PC-9 (cell line): ENCODE results near the gene LRRC8C. TPM values are rescaled to one million over a fixed set of nuclear protein-coding genes. Genes with fewer than 3 reads are reported as not detected.

ENCODE experiments used
- Bru-seq: library from RNA; stranded (reverse); fragments of 400-500 nt; gene quantifications from one replicate; lab custom pipeline; 2021; lab: Mats Ljungman, UMichigan
- BruChase-seq, 2 experiments: library from RNA; stranded (reverse); fragments of 400-500 nt; gene quantifications; one replicate each; lab custom pipeline; 2021; lab: Mats Ljungman, UMichigan
- BruUV-seq: library from RNA; stranded (reverse); fragments of 400-500 nt; replicated peaks from 2 replicates; lab custom pipeline; 2021; lab: Mats Ljungman, UMichigan
- CTCF ChIA-PET: fragments of 300-600 bp; sonication (Branson Sonifier 250); formaldehyde crosslinking; loops from one replicate; lab custom pipeline; 2022; ENCODE audit warnings: antibody characterized with exemption; lab: Charles Lee
- POLR2A ChIA-PET: fragments of 300-600 bp; sonication (Branson Sonifier 250); formaldehyde crosslinking; loops from one replicate; lab custom pipeline; 2022; ENCODE audit warnings: antibody characterized with exemption; ENCODE audit not compliant: unreplicated experiment; lab: Charles Lee
- DNase-seq, 2 experiments: peaks; one replicate each; pipeline versions ENCODE4 v3.0.0 to v3.0.0-alpha.2; 2015 to 2022; ENCODE audit warnings: mixed read lengths in 1 of 2
- H2AFZ ChIP-seq: fragments of 200-600 bp; sonication (generic); 2 replicates; pipeline ENCODE4 v1.8.1; 2017; ENCODE audit warnings: antibody characterized with exemption
- H3F3A ChIP-seq: fragments of 200-600 bp; sonication (generic); 2 replicates; pipeline ENCODE4 v1.8.1; 2017; ENCODE audit warnings: antibody characterized with exemption, mild to moderate bottlenecking, low read depth; ENCODE audit not compliant: insufficient read depth
- H3K27ac ChIP-seq: fragments of 200-600 bp; sonication (generic); 2 replicates; pipeline ENCODE4 v1.6.1; 2016; ENCODE audit warnings: mixed run types
- H3K27me3 ChIP-seq: fragments of 200-600 bp; sonication (generic); 2 replicates; pipeline ENCODE4 v1.6.1; 2016; ENCODE audit warnings: low read depth, mixed run types; ENCODE audit not compliant: insufficient read depth
- H3K36me3 ChIP-seq: fragments of 200-600 bp; sonication (generic); 2 replicates; pipeline ENCODE4 v1.6.1; 2016; ENCODE audit warnings: low read depth, mixed run types
- H3K4me1 ChIP-seq: fragments of 200-600 bp; sonication (generic); replicated peaks from 2 replicates; pipeline ENCODE4 v1.6.1; 2016; ENCODE audit warnings: mixed run types; ENCODE audit not compliant: insufficient read depth
- H3K4me2 ChIP-seq: fragments of 200-600 bp; sonication (generic); 2 replicates; pipeline ENCODE4 v1.6.1; 2017; ENCODE audit warnings: mixed run types
- H3K4me3 ChIP-seq: fragments of 200-600 bp; sonication (generic); 2 replicates; pipeline ENCODE4 v1.6.1; 2016; ENCODE audit warnings: mixed run types
- H3K79me2 ChIP-seq: fragments of 200-600 bp; sonication (generic); 2 replicates; pipeline ENCODE4 v1.6.1; 2017; ENCODE audit warnings: low read depth, mixed run types
- H3K9me2 ChIP-seq: fragments of 200-600 bp; sonication (generic); 2 replicates; pipeline ENCODE4 v1.8.1; 2017; ENCODE audit warnings: mild to moderate bottlenecking; ENCODE audit not compliant: insufficient read depth
- H3K9me3 ChIP-seq: fragments of 200-600 bp; sonication (generic); 2 replicates; pipeline ENCODE4 v1.8.1; 2016; ENCODE audit warnings: low read depth; ENCODE audit not compliant: insufficient read depth
- H4K20me1 ChIP-seq: fragments of 200-600 bp; sonication (generic); 2 replicates; pipeline ENCODE4 v1.8.1; 2017; ENCODE audit not compliant: insufficient read depth
- CTCF ChIP-seq: fragments of 200-600 bp; sonication (generic); conservative IDR thresholded peaks from 2 replicates; pipeline ENCODE4 v1.6.1; 2017; ENCODE audit warnings: mixed run types, antibody characterized with exemption, mild to moderate bottlenecking, moderate library complexity
- EZH2 ChIP-seq: fragments of 200-600 bp; sonication (generic); IDR thresholded peaks from 2 replicates; pipeline ENCODE4 v1.8.0; 2017; ENCODE audit warnings: antibody characterized with exemption, low read depth
- intact Hi-C: fragments of 100-400 bp; cut with micrococcal nuclease; formaldehyde crosslinking; loops from one replicate; pipeline ENCODE4 v1.10.0; 2022; ENCODE audit not compliant: unreplicated experiment
- long read RNA-seq: library from polyadenylated mRNA; stranded (forward); transcript quantifications from one replicate; pipeline ENCODE4 v2.0.0, GENCODE V29; 2022
- total RNA-seq: library from RNA; stranded (reverse); gene quantifications from 2 replicates; pipeline ENCODE4 v1.2.3, GENCODE V29; 2021

The LRRC8C gene
- total RNA-seq = 2.0 and 2.2 TPM in 2 replicates
- percentile 63 among the genes with signal in this experiment for Bru-seq, nascent RNA
- BruChase-seq, experiment 1, labeled RNA remaining after a 2-hour chase = percentile 69 among the genes with signal in this experiment
- percentile 88 among the genes with signal in this experiment for BruChase-seq, experiment 2, labeled RNA remaining after a 6-hour chase
- long read RNA-seq, full-length matches to known transcripts = 4 of 5 reads
- long read RNA-seq, partial matches to known transcripts = 0 of 5 reads
- long read RNA-seq, other reads (novel, unspliced or antisense) = 1 of 5 reads

DNA sequence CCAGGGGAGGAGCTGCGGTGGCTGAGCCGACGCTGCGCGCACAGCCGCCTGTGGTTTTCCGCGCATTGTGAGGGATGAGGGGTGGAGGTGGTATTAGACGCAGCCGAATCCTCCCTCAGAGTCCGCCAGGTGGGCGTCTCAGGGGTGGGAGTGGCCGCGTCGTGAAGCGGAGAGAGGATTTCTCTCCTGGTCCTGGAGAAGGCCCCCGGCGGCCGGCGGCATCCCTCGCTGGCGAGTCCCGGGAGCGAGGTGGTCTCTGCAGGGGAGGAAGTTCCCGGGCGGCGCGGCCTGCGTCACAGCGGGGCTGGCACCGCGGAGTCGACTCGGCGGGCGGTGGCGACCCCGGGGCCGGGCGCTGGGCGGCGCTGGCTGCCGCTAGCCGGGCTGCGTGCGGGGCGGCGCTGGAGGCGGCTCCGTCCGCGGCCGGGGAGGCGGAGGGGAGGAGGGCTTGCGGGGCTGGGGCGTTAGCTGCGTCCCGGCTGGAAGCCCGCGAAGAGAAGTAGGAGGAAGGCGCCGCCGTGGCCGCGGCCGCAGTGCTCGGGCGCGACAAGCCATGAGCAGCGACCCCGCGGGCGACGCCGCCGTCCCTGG is at the start of gene LRRC8C:
TSS of gene LRRC8C (plus strand) at position 464 of the 591 bp plus-strand sequence. CDS start 53,354 bp downstream, outside the sequence.
- H3K9me2 ChIP-seq = no peaks in the 10 kb centered on the region
- intact Hi-C loops = loop anchor here (2.0 to 10.0 kb wide), 2 partner anchors 130 to 362 kb away; partner anchors contain the start of gene ZNF326
- DNase-seq = peak in 1 of 2 experiments; percentile 81
- no peaks in the 10 kb centered on the region for H4K20me1 ChIP-seq
- TF ChIP-seq EZH2 = no peak
- TF ChIP-seq CTCF = no peak; the same call in 1 of the 2 replicates
- peaks cover 37% of the 10 kb centered on the region for H3K4me1 ChIP-seq
- peak within 1 kb of the TSS; percentile 91 for H2AFZ ChIP-seq
- no peaks in the 10 kb centered on the region for H3K9me3 ChIP-seq
- no peak within 1 kb of the TSS for H3K27ac ChIP-seq
- BruUV-seq = no TSS peak
- H3K79me2 ChIP-seq = peaks cover 16% of the 10 kb centered on the region; the same call in 1 of the 2 replicates
- peaks cover 21% of the 10 kb centered on the region for H3F3A ChIP-seq
- no peaks in the 10 kb centered on the region for H3K27me3 ChIP-seq
- ChIA-PET CTCF (no interaction called here), POLR2A (no interaction called here)
- peak within 1 kb of the TSS; percentile 77 for H3K4me2 ChIP-seq
- no peaks in the 10 kb centered on the region for H3K36me3 ChIP-seq
- H3K4me3 ChIP-seq = peak within 1 kb of the TSS; percentile 77

DNA sequence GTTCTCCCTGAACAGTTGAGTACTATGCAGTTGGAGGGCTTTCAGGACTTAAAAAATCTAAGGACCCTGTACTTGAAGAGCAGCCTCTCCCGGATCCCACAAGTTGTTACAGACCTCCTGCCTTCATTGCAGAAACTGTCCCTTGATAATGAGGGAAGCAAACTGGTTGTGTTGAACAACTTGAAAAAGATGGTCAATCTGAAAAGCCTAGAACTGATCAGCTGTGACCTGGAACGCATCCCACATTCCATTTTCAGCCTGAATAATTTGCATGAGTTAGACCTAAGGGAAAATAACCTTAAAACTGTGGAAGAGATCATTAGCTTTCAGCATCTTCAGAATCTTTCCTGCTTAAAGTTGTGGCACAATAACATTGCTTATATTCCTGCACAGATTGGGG is 48.7 kb upstream of the LRRC8C start:
- ChIA-PET CTCF (no interaction called here), POLR2A (no interaction called here)
- Histone ChIP-seq H3F3A (no peaks in the 10 kb centered on the region), H3K4me2 (no peak overlapping the region), H3K36me3 (peaks cover 30% of the 10 kb centered on the region), H3K9me2 (no peaks in the 10 kb centered on the region), H3K4me1 (no peaks in the 10 kb centered on the region), H3K79me2 (no peaks in the 10 kb centered on the region), H3K27me3 (no peaks in the 10 kb centered on the region), H2AFZ (no peak overlapping the region), H3K9me3 (no peaks in the 10 kb centered on the region), H4K20me1 (no peaks in the 10 kb centered on the region), H3K27ac (no peak overlapping the region), H3K4me3 (no peak overlapping the region)
- no TSS peak for BruUV-seq
- intact Hi-C loops = no loop called here
- TF ChIP-seq CTCF (no peak), EZH2 (no peak)
- no peak for DNase-seq

- ChIA-PET CTCF (no interaction called here), POLR2A (no interaction called here)
- no peaks in the 10 kb centered on the region for H3K9me2 ChIP-seq
- no peak overlapping the region for H2AFZ ChIP-seq
- no peaks in the 10 kb centered on the region for H4K20me1 ChIP-seq
- H3K9me3 ChIP-seq = no peaks in the 10 kb centered on the region
- no peaks in the 10 kb centered on the region for H3K27me3 ChIP-seq
- no peak overlapping the region for H3K4me2 ChIP-seq
- H3K4me3 ChIP-seq = no peak overlapping the region
- H3K79me2 ChIP-seq = no peaks in the 10 kb centered on the region
- intact Hi-C loops = no loop called here
- BruUV-seq = no TSS peak
- no peaks in the 10 kb centered on the region for H3F3A ChIP-seq
- peaks cover 26% of the 10 kb centered on the region for H3K36me3 ChIP-seq
- no peak for DNase-seq
- no peaks in the 10 kb centered on the region for H3K4me1 ChIP-seq
- TF ChIP-seq CTCF (no peak), EZH2 (no peak)
- H3K27ac ChIP-seq = no peak overlapping the region
Measured at GRCh38 chr1:89584781-89585180, 48.1 kb upstream of the LRRC8C start.
